Neural crest cell (in vitro differentiated cells): ENCODE measurements around the gene SIX2. TPM values are rescaled to one million over a fixed set of nuclear protein-coding genes. Genes with fewer than 3 reads are reported as not detected.
A peak's percentile ranks its signal among the peaks of the same experiment; 100 is the strongest.

Experiments used
- DNase-seq: peaks from one replicate; pipeline ENCODE4 v3.0.0; 2021; ENCODE audit warnings: low read depth, mixed read lengths, low spot score
- H3K27ac Mint-ChIP-seq: one replicate; pipeline ENCODE4 v1.8.0; 2021; ENCODE audit warnings: mild to moderate bottlenecking, mixed read lengths; ENCODE audit not compliant: unreplicated experiment
- H3K27me3 Mint-ChIP-seq: 2 replicates; pipeline ENCODE4 v1.8.0; 2021; ENCODE audit warnings: low read depth, mild to moderate bottlenecking, mixed read lengths
- H3K36me3 Mint-ChIP-seq: 2 replicates; pipeline ENCODE4 v1.8.0; 2021; ENCODE audit warnings: low read depth, mild to moderate bottlenecking, mixed read lengths
- H3K4me1 Mint-ChIP-seq: 2 replicates; pipeline ENCODE4 v1.8.0; 2021; ENCODE audit warnings: mixed read lengths
- H3K4me3 Mint-ChIP-seq: one replicate; pipeline ENCODE4 v1.8.0; 2021; ENCODE audit warnings: mild to moderate bottlenecking, mixed read lengths
- H3K9me3 Mint-ChIP-seq: 2 replicates; pipeline ENCODE4 v1.8.0; 2021; ENCODE audit warnings: mixed read lengths
- CTCF ChIP-seq: fragments of 200-600 bp; sonication (generic); conservative IDR thresholded peaks from 2 replicates; pipeline ENCODE4 v1.5.0; 2021; ENCODE audit warnings: antibody characterized with exemption, mild to moderate bottlenecking
- total RNA-seq: library from RNA; stranded (reverse); gene quantifications from 2 replicates; pipeline ENCODE4 v1.2.1, GENCODE V29; 2021

Gene SIX2
- total RNA-seq, 1 donor from 2014 or later: 0.14 TPM

DNA sequence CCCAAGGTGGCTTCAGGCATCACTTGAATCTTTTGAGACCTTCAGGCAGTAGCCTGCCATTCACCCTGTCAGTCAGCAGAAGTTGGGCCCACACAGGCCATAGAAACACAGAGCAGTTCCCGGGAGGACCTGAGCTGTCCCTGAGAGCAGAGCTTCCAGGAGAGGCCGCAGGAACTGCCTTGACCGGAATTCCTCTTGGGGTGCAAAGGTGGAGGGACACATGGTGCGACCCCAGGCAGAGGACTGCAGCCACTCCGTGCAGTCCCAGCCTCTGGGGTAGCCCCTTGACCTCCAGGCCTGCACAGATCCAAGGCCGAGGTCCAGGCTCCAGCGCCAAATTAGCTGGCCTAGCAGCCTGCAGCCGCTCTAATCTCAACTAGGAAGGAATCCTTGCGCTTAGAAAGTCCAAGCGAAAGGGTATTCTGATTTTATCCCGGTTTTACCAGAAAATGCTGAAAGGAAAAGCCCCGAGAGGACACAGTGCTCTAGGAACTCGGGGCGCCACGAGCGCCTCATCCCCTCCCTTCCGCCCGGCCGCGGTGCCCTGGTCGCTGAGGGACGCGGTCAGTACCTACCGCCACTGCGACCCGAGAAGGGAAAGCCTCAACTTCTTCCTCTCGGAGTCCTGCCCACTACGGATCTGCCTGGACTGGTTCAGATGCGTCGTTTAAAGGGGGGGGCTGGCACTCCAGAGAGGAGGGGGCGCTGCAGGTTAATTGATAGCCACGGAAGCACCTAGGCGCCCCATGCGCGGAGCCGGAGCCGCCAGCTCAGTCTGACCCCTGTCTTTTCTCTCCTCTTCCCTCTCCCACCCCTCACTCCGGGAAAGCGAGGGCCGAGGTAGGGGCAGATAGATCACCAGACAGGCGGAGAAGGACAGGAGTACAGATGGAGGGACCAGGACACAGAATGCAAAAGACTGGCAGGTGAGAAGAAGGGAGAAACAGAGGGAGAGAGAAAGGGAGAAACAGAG, 5.4 kb downstream of the SIX2 start:
- DNase-seq: no peak
- H3K4me1 Mint-ChIP-seq: peaks cover 23% of the 10 kb centered on the region
- H3K36me3 Mint-ChIP-seq: no peaks in the 10 kb centered on the region
- no peak for TF ChIP-seq CTCF
- H3K27ac Mint-ChIP-seq: no peak overlapping the region
- no peaks in the 10 kb centered on the region for H3K9me3 Mint-ChIP-seq
- peak overlapping the region; percentile 28 for H3K4me3 Mint-ChIP-seq
- H3K27me3 Mint-ChIP-seq: peaks cover 100% of the 10 kb centered on the region

- Mint-ChIP-seq H3K27ac (no peak overlapping the region), H3K9me3 (no peaks in the 10 kb centered on the region), H3K27me3 (peaks cover 100% of the 10 kb centered on the region), H3K4me3 (no peak overlapping the region), H3K36me3 (no peaks in the 10 kb centered on the region), H3K4me1 (peaks cover 18% of the 10 kb centered on the region)
- no peak for DNase-seq
- TF ChIP-seq CTCF: peak; percentile 14
Observed at GRCh38 chr2:45002686-45003085, 6.6 kb downstream of the SIX2 start.

DNA sequence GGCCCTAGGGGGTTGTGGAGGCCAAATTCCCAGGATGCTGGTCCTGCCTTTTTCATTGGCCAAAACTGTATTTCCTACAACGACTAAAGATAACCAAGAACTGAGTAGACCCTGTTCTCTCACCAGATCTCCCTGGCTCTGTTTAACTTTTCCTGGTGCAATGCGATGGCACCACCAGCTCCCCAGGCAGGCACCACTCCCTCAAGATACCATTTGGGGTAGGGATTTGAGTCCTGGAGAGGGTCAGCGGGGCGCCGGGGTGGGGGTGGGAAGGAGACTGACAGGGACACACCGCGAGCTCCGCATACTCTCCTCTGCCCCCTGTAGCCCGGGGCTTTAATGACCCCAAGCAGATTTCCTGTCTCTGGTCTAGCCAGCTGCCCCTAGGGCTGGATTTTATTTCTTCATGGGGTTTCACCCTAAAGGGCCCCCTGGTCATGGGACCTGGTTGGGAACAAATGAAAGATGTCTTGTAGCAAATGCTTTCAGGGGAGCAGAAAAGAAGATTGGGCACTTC, 7.3 kb downstream of the SIX2 start:
- Mint-ChIP-seq H3K27me3 (peaks cover 100% of the 10 kb centered on the region), H3K27ac (no peak overlapping the region), H3K36me3 (no peaks in the 10 kb centered on the region), H3K4me1 (peaks cover 18% of the 10 kb centered on the region), H3K9me3 (peaks cover 3% of the 10 kb centered on the region), H3K4me3 (peak overlapping the region; percentile 39)
- no peak for TF ChIP-seq CTCF
- no peak for DNase-seq

GRCh38 chr2:45000921-45001868, 8.1 kb downstream of the SIX2 start:
- peak overlapping the region; percentile 64 for H3K4me3 Mint-ChIP-seq
- H3K9me3 Mint-ChIP-seq: peaks cover 4% of the 10 kb centered on the region
- peaks cover 100% of the 10 kb centered on the region for H3K27me3 Mint-ChIP-seq
- no peak overlapping the region for H3K27ac Mint-ChIP-seq
- peak; percentile 7 for TF ChIP-seq CTCF
- H3K4me1 Mint-ChIP-seq: peaks cover 18% of the 10 kb centered on the region
- no peak for DNase-seq
- no peaks in the 10 kb centered on the region for H3K36me3 Mint-ChIP-seq

DNA sequence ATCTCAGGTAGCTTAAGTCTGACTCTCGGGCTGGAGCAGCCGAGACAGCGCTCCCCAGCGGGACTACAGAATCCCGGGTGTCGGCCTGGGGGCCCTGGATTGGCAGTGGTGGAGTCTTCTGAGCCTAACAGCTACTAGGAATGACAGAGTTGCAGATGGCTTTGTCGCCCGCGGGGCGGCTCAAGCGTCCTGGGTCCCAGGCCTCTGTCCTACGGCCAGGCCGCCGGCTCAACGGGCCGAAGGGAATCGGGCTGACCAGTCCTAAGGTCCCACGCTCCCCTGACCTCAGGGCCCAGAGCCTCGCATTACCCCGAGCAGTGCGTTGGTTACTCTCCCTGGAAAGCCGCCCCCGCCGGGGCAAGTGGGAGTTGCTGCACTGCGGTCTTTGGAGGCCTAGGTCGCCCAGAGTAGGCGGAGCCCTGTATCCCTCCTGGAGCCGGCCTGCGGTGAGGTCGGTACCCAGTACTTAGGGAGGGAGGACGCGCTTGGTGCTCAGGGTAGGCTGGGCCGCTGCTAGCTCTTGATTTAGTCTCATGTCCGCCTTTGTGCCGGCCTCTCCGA, 8.8 kb downstream of the SIX2 start:
- peak overlapping the region; percentile 64 for H3K4me3 Mint-ChIP-seq
- no peaks in the 10 kb centered on the region for H3K36me3 Mint-ChIP-seq
- H3K27me3 Mint-ChIP-seq: peaks cover 100% of the 10 kb centered on the region
- H3K27ac Mint-ChIP-seq: no peak overlapping the region
- peaks cover 4% of the 10 kb centered on the region for H3K9me3 Mint-ChIP-seq
- peaks cover 18% of the 10 kb centered on the region for H3K4me1 Mint-ChIP-seq
- peak; percentile 9 for TF ChIP-seq CTCF
- no peak for DNase-seq
